22Rv1 (cell line): ENCODE measurements around the gene NT5DC2.

Experiments used
- H3K27ac ChIP-seq: fragments of 450-650 bp; 2 replicates; pipeline ENCODE4 v1.5.1; 2017
- CTCF ChIP-seq: fragments of 450-650 bp; IDR thresholded peaks from 2 replicates; pipeline ENCODE4 v1.5.1; 2017; ENCODE audit warnings: mild to moderate bottlenecking
- ZFX ChIP-seq: fragments of 450-650 bp; IDR thresholded peaks from 2 replicates; pipeline ENCODE4 v1.6.1; 2017; ENCODE audit warnings: antibody characterized with exemption, borderline replicate concordance

The NT5DC2 gene

GRCh38 chr3:52502808-52503350 lies 30.8 kb downstream of the NT5DC2 start:
- TF ChIP-seq CTCF (no peak), ZFX (no peak)
- no peak overlapping the region for H3K27ac ChIP-seq

- H3K27ac ChIP-seq, result no peak overlapping the region
- TF ChIP-seq ZFX, result no peak
- TF ChIP-seq CTCF, result no peak
Observed at GRCh38 chr3:52502001-52502400, 31.7 kb downstream of the NT5DC2 start.

- TF ChIP-seq CTCF (no peak), ZFX (no peak)
- no peak overlapping the region for H3K27ac ChIP-seq
Observed at GRCh38 chr3:52501046-52501445, 32.6 kb downstream of the NT5DC2 start.

- TF ChIP-seq CTCF, result no peak
- TF ChIP-seq ZFX, result no peak
- H3K27ac ChIP-seq, result no peak overlapping the region
Observed at GRCh38 chr3:52498137-52499054, 35.3 kb downstream of the NT5DC2 start.

- TF ChIP-seq ZFX, result no peak
- TF ChIP-seq CTCF, result no peak
- H3K27ac ChIP-seq, result no peak overlapping the region
Observed at GRCh38 chr3:52495777-52496602, 37.7 kb downstream of the NT5DC2 start.

- no peak within 1 kb of the TSS for H3K27ac ChIP-seq
- TF ChIP-seq CTCF (no peak), ZFX (no peak)
Observed at GRCh38 chr3:52494886-52495495, 38.7 kb downstream of the NT5DC2 start, which contains the start of gene STAB1. TSS of gene STAB1 (plus strand) at chr3:52495338. CDS start at chr3:52495414, 76 bp downstream.
